IPS-11a (cell line): ENCODE data around the gene GZMM.

Source experiments
- H3K4me3 ChIP-seq: one replicate; pipeline ENCODE4 v1.5.1; 2013; ENCODE audit warnings: low read depth, low read length, control low read depth

The GZMM gene

GRCh38 chr19:594265-594870 lies 50.5 kb downstream of the GZMM start:
- no peak overlapping the region for H3K4me3 ChIP-seq

GRCh38 chr19:595326-596262 lies 51.7 kb downstream of the GZMM start:
- no peak overlapping the region for H3K4me3 ChIP-seq

GRCh38 chr19:596263-596655 lies 52.4 kb downstream of the GZMM start:
- no peak overlapping the region for H3K4me3 ChIP-seq

- H3K4me3 ChIP-seq: no peak overlapping the region
Measured at GRCh38 chr19:597406-598315, 53.8 kb downstream of the GZMM start.
